Bone marrow (tissue), 2 donors: Measurements from ENCODE around the gene REM1.

Experiments
- DNase-seq, 2 donors: peaks; one replicate each; lab custom pipeline; 2025; lab: John Stamatoyannopoulos, UW

Gene REM1

GRCh38 chr20:31523361-31524283 is 48.5 kb downstream of the REM1 start:
- peak; percentile 16 to 91 for DNase-seq

GRCh38 chr20:31527266-31527665 is 52.2 kb downstream of the REM1 start:
- DNase-seq, result no peak
